GM19452 (cell line): Measurements from ENCODE around the gene RFT1.
A peak's percentile ranks its signal among the peaks of the same experiment; 100 is the strongest.

Source experiments
- ATAC-seq: cut with Tn5 transposase; IDR thresholded peaks from one replicate; pipeline ENCODE4 v1.9.1; 2021; ENCODE audit not compliant: unreplicated experiment

RFT1 gene

GRCh38 chr3:53130179-53131061 is at the start of gene RFT1:
Gene RFT1 (minus strand): TSS chr3:53130435. CDS start chr3:53130400, 35 bp downstream.
- ATAC-seq: peak; percentile 81

GRCh38 chr3:53179580-53179979 is 49.3 kb upstream of the RFT1 start:
- no peak for ATAC-seq

- no peak for ATAC-seq
Measured at GRCh38 chr3:53178246-53178645, 48.0 kb upstream of the RFT1 start.

- no peak for ATAC-seq
Measured at GRCh38 chr3:53175613-53176540, 45.6 kb upstream of the RFT1 start.

- no peak for ATAC-seq
Measured at GRCh38 chr3:53174346-53175250, 44.4 kb upstream of the RFT1 start.

- ATAC-seq: no peak
Measured at GRCh38 chr3:53173107-53173506, 42.9 kb upstream of the RFT1 start.

- ATAC-seq: no peak
Measured at GRCh38 chr3:53171827-53172505, 41.7 kb upstream of the RFT1 start.

GRCh38 chr3:53171064-53171418 is 40.8 kb upstream of the RFT1 start:
- no peak for ATAC-seq

- no peak for ATAC-seq
Measured at GRCh38 chr3:53170325-53171063, 40.3 kb upstream of the RFT1 start.

GRCh38 chr3:53169832-53170324 is 39.6 kb upstream of the RFT1 start:
- no peak for ATAC-seq

- ATAC-seq: no peak
Measured at GRCh38 chr3:53169045-53169831, 39.0 kb upstream of the RFT1 start.

GRCh38 chr3:53168175-53168923 is 38.1 kb upstream of the RFT1 start:
- ATAC-seq: no peak

GRCh38 chr3:53167418-53168174 is 37.4 kb upstream of the RFT1 start:
- no peak for ATAC-seq

- ATAC-seq: no peak
Measured at GRCh38 chr3:53166781-53167291, 36.6 kb upstream of the RFT1 start.

- no peak for ATAC-seq
Measured at GRCh38 chr3:53166206-53166605, 36.0 kb upstream of the RFT1 start.

GRCh38 chr3:53164911-53165310 is 34.7 kb upstream of the RFT1 start:
- no peak for ATAC-seq
